Stimulated activated CD4-positive, alpha-beta T cell treated with anti-CD3 and anti-CD28 coated beads, Interleukin-4, amount 100 ng/mL, for 4 hours (primary cell): ENCODE data around the gene UBE2R2.
A peak's percentile ranks its signal among the peaks of the same experiment; 100 is the strongest.
"Not testable (repeated sequence)": the region's sequence is repeated elsewhere in the genome, so short reads cannot be mapped to it uniquely, and the experiment has no call there.

ENCODE experiments used
- DNase-seq, 2 experiments: peaks; one replicate each; pipeline ENCODE4 v3.0.0-alpha.2; 2020

UBE2R2 gene

DNA sequence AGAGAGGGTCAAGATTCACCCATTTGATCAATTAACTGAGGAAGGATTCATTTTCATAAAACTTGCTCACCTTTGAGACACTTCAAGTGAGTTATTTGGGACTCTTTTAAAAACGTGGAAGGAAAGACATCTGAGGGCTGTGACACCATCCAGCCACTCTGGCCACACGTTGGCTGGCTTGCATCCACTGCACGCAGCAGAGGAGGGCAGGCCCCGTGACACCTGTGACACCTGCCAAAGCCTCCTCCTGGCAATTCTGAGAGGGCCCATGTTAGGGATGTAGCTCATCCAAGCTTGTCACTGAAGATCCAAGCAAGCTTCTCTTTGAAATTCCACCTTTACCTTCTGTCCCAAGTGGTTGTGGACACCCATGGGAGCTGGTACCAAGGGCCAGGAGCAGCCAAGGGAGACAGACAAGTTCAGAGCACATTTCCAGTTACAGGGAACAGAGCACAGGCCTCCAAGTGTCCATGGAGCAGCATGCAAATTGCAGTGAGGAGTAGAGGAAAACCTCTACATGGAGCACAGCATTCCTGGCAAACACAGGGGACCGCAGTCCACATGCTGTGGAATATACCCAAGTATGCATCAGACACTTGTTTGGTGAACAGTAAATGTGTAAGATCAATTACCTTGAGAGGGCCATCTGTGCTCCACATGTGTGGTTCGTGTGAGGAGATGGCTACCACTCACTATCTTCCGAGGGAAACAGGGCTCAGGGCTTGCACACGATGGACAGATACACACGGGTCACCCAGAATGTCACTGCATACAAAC lies 16.8 kb upstream of the UBE2R2 start:
- DNase-seq, result no peak

DNA sequence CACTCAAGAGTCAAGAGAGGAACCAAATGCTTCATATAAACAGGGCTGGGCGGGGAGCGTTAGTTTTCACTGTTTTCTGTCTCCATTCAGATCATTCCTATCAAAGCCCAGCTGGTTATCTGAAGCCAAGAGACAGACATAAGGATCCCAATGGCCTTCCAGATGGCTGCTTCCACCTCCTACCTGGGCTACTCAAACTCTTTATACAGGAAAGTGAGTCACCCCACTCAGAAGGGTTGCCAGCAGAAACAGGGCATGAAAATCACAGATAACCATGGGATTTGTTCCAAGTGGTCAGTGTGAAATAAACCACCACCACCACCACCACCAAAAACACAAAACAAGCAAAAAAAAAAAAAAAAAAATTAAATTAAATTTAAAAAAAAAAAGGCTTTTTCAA lies 16.1 kb upstream of the UBE2R2 start:
- no peak for DNase-seq

DNA sequence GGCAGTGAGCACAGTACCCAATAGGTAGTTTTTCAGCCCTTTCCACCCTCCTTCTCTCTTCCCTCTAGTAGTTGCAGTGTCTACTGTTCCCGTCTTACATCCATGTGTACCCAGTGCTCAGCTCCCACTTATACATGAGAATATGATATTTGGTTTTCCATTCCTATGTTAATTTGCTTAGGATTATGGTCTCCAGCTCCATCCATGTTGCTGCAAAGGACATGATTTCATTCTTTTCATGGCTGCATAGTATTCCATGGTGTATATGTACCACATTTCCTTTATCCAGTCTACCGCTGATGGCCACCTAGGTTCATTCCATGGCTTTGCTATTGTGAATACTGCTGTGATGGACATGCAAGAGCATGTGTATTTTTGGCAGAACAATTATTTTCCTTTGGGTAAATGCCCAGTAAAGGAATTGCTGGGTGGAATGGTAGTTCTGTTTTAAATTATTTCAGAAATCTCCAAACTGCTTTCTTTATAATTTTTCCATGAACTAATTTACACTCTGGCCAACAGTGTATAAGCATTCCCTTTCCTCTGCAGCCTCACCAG lies 14.9 kb upstream of the UBE2R2 start:
- DNase-seq, result not testable (repeated sequence)

DNA sequence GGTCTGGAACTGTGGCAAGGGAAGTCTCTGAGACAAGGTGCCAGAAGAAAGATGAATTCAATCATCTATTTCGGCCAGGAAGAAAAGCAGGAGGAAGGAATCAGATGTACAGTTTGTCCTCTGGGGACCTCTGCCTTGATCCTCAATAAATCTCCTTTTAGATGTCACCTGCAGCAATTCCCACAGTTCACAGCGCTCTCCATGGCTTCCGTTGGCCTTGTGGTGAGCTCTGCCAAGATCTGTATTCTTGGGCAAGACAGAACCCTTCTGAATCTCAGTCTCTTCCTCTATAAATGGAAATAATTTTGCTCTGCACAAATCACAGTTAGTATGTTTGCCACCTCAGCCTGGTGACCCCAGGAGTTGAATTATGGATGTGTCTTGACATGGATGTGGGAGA lies 12.8 kb upstream of the UBE2R2 start:
- DNase-seq, result not testable (repeated sequence)

DNA sequence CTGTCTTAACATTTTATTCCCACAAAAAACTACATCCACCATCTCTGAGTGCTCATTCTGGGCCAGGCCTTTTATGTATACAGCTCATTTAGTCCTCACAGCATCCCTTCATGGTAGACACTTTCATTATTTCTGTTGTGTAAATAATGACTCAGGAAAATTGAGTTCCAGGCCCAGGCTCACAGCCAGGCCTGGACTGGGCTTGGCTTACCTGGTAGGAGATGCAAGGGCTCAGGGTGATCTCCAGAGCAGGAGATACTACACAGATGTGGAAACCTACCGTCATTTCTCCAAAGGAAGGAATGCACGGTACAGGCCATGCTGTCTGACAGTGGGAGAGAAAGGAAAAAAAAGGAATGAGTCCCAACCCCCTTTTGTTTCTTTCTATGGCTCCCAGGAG lies 9.8 kb upstream of the UBE2R2 start:
- DNase-seq, result not testable (repeated sequence)

DNA sequence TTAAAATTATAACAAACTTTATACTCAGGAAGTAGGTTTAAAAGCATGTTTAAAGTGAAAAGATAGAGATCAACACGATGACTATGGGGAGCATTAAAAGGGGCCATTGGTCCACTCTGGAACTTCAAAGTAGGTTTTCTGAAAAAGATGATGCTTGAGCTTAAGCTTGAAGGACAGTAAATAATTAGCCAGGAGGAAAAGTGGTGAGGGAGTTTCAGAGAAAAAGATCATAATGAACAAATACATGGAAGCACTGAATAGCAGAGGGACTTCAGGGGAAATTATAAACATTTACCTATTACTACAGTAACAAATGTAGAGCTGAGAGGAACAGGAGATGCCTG lies 8.0 kb upstream of the UBE2R2 start:
- DNase-seq, result not testable (repeated sequence)

DNA sequence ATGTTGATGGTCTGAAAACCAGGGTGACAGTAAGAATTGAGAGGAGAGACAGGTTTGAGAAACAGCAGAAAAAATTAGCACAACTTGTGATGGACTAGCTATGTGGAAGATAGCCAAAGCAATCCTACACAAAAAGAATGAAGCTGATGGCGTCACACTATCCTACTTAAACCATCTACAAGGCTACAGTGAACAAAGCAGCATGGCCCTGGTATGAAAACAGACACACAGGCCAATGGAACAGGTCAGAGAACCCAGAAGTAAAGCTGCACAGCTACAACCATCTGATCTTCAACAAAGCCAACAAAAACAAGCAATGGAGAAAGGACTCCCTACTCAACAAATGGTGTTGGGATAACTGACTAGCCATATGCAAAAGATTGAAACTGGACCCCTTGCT lies 7.5 kb upstream of the UBE2R2 start:
- DNase-seq, result no peak

DNA sequence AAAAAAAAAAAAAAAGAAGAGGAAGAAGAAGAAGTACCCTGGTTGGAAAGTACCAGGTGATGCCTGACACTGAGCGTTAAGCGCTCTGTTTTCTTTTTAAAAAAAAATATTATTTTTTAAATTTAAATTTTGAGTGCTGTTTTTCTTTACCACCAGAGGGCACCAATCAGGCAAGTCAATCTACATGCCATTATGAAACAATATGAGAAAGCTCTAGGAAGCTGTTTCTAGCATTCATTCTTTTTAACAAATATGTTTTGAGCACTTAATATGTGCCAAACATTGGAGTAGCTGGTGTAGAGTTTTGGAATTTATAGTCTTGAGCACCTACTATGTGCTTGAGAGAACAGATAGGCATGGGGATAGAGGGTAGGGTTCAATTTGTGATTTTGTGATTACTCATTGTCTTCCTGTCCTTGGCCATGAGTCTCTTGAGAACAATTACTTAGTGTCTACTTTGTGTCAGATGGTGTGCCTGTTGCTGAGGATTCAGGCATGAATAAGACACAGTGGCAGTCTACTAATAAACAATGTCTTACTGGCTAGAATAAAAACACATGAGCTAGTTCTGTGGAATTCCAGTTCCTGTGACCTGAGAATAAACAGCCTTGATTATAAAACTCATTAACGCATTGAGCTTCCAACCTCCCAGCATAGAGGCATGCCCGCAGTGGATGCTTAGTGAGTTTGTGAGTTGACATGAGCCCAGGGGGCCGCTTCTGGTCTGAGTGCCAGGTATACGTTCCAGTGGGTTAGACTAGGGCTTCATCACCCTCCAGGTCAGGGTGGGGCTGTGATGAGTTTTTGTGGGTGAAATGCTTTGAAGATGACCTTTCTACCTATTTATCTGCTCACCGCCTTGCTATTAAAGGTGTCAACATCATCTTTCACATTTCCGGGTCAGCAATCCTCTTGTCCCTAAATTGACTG lies 3.0 kb upstream of the UBE2R2 start:
- no peak for DNase-seq

DNA sequence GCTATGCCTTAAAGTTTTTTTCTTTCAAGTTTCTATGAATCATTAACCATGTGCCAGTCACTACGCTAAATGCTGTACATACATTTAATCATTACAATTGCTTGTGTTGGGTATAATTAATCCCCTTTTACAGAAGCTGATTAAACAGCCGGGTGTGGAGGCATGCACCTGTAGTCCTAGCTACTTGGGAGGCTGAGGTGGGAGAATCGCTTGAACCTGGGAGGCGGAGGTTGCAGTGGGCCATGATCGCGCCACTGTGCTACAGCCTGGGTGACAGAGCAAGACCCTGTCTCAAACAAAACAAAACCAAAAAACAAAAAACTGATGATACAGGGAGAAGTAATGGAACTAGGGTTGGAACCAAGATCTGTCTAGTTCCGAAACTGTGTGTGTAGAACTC lies 1.2 kb upstream of the UBE2R2 start:
- no peak for DNase-seq

DNA sequence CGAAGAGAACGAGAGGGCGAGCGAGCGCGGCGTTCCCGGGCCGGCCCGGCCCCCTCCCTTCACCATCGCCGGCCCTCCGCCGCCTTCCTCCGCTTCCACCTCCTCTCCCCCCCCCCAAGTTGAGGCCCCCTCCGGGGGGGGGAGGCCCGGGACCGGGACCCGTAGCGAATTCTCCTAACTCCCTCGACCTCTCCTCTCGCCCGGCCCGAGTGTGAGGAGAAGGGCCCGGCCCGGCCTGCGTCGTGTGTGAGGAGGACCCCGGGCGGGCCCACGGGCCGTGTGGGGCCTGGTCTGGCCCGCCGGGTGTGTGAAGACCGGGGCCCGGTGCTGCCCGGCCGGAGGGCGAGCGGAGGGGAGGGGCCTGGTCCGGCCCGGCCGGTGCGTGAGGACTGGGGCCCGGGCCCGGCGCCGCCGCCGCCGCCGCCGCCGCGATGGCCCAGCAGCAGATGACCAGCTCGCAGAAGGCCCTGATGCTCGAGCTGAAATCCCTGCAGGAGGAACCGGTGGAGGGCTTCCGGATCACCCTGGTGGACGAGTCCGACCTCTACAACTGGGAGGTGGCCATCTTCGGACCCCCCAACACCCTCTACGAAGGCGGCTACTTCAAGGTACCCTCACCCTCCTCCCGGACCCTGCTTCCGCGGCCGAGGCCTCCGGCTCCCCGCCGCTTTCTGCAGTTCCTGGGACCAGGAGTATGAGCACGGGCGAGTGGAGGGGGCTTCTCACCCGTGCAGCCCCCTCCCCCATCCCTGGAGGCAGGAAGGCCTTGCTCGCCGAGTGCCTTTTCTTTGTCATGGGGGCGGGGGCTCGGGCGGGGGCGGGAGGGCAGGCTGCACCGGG lies 587 bp downstream of the UBE2R2 start:
- peak; percentile 47 to 50 for DNase-seq

DNA sequence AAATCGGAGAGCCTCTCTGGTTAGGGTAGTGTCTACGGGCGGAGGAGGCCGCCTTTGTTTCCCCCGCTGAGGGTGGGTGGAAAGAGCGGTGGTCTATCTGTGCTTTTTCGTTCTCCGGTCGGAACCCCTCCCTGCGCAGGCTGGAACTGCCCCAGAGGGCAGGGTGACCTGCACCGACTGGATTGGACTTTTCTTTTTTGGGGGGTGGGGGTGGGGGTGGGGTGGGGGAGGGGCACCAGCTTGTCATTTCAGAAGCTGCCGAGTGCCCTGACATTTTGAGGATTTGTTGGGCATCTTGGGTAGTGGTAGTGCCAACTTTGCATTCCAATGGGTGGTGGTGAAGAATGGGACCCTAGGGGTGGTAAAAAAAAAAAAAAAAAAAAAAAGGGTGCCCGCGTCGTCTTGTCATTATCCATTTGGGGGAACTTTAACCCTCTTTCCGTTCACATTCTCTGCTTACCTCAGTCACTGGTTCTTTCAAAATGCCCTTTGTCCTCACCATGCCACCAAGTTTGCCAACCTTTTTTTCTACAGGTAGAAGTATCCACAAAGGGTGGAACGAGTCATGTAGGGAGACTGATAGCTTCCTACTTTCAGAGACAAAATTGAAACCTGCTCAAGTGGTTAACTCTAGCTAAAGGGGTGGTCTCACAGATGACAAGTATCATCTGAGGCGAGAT lies 1.3 kb downstream of the UBE2R2 start:
- no peak for DNase-seq

DNA sequence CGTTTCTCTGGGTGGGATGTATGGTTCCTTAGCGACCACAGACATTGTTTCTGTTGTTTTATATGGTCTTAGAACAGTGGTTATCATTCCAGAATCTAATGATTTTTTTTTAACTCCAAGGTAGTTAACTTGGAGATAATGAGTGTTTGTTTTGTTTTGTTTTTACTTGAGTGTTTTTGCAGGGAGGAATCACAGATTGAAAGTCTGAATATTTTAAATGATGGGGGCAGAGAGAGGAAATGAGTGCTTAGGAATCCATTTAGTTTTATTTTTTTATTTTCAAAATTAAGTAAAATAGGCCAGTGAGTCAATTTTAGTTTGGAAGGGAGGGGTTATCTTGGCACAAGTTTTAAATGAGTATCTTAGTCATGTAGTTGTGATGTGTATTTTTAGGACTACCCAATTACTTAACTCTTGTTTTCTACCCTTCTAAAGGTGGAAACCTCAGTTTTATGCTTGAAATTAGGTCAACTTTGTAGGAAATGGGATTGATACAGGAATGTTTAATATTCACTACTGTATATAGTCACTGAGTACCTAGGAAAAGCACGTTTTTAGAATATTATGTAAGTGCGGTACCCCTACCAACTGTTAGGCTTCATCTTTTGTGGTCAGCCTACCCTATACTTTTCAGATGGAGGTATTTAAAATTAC lies 2.0 kb downstream of the UBE2R2 start:
- DNase-seq, result no peak

DNA sequence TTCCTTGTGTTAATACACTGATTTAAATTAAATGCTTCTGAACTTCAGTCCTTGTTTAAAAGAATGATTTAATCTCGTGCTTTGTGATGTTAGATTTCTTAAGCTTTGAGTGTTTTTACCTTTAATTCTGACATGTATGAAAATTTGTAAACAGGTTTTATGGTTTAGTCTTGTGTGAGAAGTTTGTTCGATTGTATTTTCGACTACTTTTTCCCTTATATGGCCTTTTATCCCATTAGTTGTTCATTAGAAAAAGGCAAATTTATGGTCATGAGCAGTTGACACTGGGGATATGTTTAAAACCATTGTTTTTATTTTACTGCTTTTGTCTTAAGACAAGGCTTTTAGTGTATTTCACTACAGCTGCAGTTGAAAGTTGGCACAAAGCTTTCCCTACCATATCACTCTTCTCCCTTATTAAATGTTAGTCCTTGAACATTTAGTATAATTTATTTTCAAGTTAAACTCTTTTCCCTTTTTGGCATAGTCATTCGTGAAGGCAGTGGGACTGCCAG lies 3.3 kb downstream of the UBE2R2 start:
- no peak for DNase-seq

DNA sequence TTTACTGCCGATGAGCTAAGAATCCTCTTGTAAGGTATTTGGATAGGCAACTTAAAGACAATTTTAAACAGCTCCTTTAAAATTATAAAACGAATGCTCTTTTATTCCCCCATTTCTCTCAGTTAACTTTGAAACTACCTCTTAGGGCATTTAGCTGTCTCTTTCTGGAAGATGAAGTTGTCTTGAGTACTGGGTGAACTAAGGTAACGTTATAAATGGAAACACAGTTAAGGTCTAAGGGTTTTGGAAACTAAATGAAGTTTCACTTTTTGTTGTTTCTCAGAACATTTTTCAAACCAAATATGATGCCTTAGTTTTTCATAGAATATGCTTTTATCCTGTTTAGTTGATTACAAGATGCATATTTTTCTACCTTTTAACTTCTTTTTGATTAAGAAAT lies 6.8 kb downstream of the UBE2R2 start:
- no peak for DNase-seq

DNA sequence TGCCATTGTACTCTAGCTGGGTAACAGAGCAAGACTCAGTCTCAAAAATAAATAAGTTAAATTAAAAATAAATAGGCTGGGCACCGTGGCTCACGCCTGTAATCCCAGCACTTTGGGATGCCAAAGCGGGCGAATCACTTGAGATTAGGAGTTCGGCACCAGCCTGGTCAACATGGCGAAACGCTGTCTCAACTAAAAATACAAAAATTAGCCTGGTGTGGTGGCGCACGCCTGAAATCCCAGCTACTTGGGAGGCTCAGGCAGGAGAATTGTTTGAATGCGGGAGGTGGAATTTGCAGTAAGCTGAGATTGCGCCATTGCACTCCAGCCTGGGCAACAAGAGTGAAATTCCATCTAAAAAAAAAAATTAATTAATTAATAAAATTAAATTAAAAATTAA lies 10.3 kb downstream of the UBE2R2 start:
- DNase-seq, result not testable (repeated sequence)

DNA sequence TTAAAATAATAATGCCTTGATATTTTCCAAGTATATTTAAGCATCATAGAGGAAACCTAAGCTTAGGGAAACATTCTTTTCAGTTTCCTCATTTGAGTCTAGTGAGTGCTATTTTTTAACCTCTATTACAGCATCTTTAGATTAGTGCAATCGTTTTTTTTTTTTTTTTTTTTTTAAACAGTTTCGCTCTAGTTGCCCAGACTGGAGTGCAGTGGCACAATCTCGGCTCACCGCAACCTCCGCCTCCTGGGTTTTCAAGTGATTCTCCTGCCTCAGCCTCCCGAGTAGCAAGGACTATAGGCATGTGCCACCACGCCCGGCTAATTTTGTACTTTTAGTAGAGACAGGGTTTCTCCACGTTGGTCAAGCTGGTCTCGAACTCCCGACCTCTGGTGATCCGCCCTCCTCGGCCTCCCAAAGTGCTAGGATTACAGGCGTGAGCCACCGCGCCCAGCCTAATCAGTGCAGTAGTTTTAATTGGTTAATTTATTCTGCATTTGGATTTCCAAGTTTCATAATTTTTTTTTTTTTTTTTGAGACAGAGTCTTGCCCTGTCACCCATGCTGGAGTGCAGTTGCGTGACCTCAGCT lies 12.8 kb downstream of the UBE2R2 start:
- DNase-seq, result not testable (repeated sequence)

DNA sequence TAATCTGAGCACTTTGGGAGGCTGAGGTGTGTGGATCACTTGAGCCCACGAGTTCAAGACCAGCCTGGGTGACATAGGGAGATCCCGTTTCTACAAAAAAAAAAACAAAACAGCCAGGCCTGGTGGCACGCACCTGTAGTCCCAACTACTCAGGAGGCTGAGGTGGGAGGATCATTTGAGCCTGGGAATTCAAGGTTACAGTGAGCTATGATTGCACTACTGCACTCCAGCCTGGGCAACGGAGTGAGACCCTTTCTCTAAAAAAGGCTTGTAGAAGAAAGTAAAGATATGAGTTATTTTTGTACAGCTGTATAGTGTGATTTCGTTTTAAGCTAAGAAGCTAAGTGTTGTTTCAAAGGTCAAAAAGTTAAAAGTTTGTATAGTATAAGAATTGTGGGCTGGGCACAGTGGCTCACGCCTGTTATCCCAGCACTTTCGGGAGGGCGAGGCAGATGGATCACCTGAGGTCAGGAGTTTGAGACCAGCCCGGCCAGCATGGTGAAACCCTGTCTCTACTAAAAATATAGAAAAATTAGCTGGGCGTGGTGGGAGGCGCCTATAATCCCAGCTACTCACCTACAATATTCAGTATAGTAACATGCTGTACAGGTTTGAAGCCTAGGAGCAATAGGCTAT lies 18.8 kb downstream of the UBE2R2 start:
- DNase-seq, result no peak

DNA sequence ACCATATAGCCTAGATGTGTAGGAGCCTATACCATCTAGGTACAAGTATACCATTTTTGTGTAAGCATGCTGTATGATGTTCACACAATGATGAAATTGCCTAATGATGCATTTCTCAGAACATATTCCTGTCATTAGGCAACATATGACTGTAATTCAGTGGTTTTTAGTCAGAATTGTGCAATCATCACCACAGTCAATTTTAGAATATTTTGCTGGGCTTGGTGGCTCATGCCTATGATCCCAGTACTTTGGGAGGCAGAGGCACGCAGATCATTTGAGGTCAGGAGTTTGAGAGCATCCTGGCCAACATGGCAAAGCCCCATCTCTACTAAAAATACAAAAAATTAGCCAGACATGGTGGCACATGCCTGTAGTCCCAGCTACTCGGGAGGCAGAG lies 19.3 kb downstream of the UBE2R2 start:
- not testable (repeated sequence) for DNase-seq

DNA sequence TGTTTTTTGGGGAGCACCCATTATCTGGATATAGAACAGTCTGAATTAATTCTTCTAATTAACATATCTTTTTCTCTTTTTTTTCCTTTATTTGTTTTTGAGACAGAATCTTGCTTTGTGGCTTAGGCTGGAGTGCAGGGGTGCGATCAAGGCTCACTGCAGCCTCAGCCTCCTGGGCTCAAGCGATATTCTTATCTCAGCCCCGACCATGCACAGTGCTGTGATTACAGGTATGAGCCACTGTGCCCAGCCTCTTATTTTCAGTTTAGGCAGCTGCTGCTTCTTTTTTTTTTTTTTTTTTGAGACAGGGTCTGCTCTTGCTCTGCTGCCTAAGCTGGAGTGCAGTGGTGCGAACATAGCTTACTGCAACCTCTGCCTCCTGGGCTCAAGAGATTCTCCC lies 20.2 kb downstream of the UBE2R2 start:
- DNase-seq, result no peak

DNA sequence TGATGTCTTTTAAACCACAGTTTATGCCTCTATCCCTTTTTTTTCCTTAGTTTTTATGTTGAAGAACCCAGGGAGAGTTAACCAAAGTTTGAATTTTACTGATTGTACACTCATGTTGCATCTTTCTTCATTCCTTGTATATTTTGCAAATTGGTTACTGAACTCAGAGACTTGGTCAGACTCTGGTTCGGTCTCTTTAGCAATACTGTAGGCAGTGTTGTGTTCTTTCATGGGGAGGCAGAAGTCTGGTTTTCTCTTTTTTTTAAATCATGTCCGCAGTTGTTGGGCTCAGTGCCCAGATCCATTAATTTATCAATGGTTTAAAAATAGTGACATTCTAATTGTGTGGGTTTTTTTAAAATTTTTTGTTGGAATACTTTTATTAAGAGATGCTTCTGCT lies 23.4 kb downstream of the UBE2R2 start:
- no peak for DNase-seq
